B cell (primary cell): Measurements from ENCODE around the gene AKT3.

Experiments used
- CTCF ChIP-seq: fragments of 200-600 bp; IDR thresholded peaks from one replicate; pipeline ENCODE4 v1.8.0; 2022; ENCODE audit warnings: antibody characterized with exemption, mild to moderate bottlenecking
- EZH2 ChIP-seq: IDR thresholded peaks from 2 replicates; pipeline ENCODE4 v1.6.1; 2012; ENCODE audit warnings: borderline replicate concordance, low read depth, mild to moderate bottlenecking, moderate library complexity, low read length; ENCODE audit not compliant: insufficient read depth, poor library complexity, severe bottlenecking

GRCh38 chr1:243716906-243717305 lies 133.1 kb downstream of the AKT3 start:
- no peak for TF ChIP-seq CTCF
- no peak for TF ChIP-seq EZH2
